Upper lobe of left lung (tissue), 4 donors: Measurements from ENCODE around the gene GOLM1.

Source experiments
- CTCF ChIP-seq, 6 experiments: fragments of 450-650 bp in 4 of 6; fragments of 200-600 bp in 2 of 6; sonication (generic) in 2 of 6; IDR thresholded peaks; one replicate each; pipeline ENCODE4 v1.5.1; 2016 to 2019; ENCODE audit warnings: antibody characterized with exemption in 6 of 6
- EP300 ChIP-seq, 4 donors: sonication (generic); formaldehyde crosslinking; IDR thresholded peaks; one replicate each; pipeline ENCODE4 v1.5.1; 2017; ENCODE audit warnings: antibody characterized with exemption in 4 of 4, control low read depth in 2 of 4
- POLR2AphosphoS5 ChIP-seq, 2 donors: sonication (generic); formaldehyde crosslinking; IDR thresholded peaks; one replicate each; pipeline ENCODE4 v1.5.1; 2017; ENCODE audit warnings: antibody characterized with exemption in 2 of 2

GRCh38 chr9:86075132-86076109 is 23.9 kb downstream of the GOLM1 start:
- TF ChIP-seq CTCF (IDR thresholded peaks at IDR 0.05) = no peak
- TF ChIP-seq POLR2AphosphoS5 (IDR thresholded peaks at IDR 0.05) = no peak
- no peak for TF ChIP-seq EP300 (IDR thresholded peaks at IDR 0.05)
